Activated T-cell treated with anti-CD3 and anti-CD28 coated beads for 48 hours (primary cell): Measurements from ENCODE around the gene NGLY1.

Experiments used
- DNase-seq: peaks from one replicate; pipeline ENCODE4 v3.0.0-alpha.2; 2020; ENCODE audit warnings: low read depth

Gene NGLY1

DNA sequence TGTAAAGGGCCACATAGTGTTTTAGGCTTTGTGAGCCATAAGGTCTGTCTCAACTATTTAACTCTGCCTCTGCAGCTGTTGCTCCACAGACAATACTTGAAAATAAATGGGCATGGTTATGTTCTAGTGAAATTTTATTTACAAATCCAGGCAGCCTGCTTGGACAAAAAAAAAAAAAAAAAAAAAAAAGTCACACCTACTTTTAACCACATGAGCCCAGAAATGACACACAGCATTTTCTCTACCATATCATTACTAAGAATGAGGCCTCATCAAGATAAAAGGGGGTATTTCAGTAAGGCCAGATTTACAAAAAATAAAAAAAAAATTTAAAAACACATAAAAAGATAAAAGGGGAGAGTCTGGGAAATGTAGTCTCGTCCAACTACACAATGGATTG lies 1.7 kb upstream of the NGLY1 start:
- no peak for DNase-seq

- no peak for DNase-seq
These were observed 644 bp upstream of the NGLY1 start for GRCh38 chr3:25783661-25784512.

GRCh38 chr3:25782636-25782937 lies 656 bp downstream of the NGLY1 start:
- no peak for DNase-seq

DNA sequence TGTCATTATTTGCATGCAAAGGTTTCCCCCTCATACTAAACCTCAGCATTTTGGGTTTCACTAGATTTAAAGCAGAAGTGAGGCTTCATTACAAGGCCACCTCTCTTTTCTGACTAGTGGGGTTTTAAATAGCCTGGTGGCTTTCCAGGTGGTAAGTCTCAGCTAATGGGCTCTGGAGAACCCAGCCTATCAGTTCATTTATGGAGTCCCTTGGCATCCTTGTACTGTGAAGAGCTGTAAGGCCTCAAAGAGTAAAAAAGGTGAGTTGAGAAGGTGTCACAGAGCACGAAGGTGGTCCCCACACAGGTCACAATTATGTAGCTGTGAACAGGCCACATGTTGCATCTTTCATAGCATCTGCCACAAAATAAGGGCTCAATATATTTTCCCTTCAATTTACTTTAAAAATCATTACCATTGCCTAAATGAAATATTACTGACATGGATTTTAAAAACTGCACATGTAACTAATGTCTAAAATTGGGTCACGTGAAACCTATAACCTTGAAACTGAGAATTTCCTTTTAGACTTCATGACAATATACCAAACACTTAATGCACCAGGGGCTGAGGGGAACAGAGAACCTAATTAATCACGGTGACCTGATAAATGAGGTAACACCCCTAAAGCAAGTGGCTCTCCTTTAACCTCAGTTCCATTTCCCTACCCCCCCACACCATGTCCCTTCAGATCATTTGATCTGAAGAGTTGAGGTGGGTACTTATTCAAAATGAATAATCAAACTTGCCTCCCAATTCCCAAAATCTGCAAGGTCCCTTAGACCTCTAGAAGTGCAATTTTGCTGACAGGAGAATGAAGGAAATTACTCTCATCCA lies 1.3 kb downstream of the NGLY1 start:
- DNase-seq = no peak

- no peak for DNase-seq
These were observed 2.0 kb downstream of the NGLY1 start for GRCh38 chr3:25781145-25781757.

DNA sequence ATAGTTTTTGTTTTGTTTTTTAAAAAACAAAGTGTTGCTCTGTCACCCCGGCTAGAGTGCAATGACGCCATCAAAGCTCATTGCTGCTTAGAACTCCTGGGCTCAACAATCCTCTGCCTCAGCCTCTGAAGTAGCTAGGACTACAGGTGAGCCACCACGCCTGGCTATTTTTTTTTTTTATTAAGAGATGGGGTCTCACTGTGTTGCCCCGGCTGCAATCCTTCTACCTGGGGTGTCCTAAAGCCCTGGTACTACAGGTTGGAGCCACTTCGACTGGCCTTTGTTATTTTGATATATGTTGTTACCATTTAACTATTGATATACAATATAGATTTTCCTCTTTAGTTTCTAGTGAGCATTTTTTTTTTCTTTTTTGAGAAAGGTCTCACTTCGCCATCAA lies 2.6 kb downstream of the NGLY1 start:
- no peak for DNase-seq

DNA sequence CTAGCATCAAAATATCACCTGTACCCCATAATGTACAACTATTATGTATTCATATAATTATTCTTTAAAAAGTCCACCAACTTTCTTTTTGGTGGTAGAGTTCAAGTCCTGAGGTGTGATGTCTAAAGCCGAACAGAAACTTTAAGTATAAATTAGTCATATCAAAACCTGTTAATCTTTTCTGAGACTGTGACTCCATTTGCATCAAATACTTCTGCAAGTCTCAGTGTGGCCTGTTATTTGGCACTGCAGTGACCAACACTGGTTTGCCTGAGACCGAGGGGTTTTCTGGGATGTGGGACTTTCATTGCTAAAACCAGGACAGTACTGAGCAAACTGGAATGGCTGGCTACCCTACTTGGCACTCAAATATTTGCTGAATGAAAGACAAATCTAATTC lies 7.3 kb downstream of the NGLY1 start:
- no peak for DNase-seq

DNA sequence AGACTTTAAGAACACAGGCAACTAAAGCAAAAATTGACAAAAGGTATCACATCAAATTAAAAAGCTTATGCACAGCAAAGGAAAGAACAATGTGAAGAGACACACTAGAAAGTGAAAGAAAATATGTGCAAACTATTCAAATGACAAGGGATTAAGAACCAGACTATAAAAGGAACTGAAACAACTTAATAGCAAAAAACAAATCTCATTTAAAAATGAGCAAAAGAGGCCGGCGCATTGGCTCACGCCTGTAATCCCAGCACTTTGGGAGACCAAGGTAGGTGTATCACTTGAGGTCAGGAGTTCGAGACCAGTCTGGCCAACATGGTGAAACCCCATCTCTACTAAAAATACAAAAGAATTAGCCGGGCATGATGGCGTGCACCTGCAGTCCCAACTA lies 14.4 kb downstream of the NGLY1 start:
- DNase-seq = no peak

- no peak for DNase-seq
These were observed 31.5 kb downstream of the NGLY1 start for GRCh38 chr3:25751725-25752124.

DNA sequence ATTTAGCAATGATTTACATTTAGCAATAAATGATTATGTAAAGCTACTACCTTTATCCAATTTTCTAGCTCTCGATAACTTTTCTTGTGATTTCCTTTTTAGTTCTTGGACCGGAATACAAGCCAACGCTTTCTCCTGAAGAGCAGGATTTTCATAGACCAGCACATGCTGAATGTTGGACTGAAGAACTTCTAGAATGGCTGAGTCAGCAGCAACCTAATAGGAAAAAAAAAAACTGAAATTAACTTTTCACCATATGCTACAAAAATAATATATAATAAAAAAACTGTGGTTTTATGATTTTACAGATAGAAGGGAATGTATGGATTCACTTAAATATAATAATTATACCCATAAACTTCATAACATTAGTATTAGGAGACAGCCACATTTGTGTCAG lies 32.2 kb downstream of the NGLY1 start:
- DNase-seq = no peak

- no peak for DNase-seq
These were observed 34.1 kb downstream of the NGLY1 start for GRCh38 chr3:25749031-25749581.

- no peak for DNase-seq
These were observed 35.1 kb downstream of the NGLY1 start for GRCh38 chr3:25748189-25748588.

GRCh38 chr3:25747033-25747432 lies 36.2 kb downstream of the NGLY1 start:
- DNase-seq = no peak

GRCh38 chr3:25744470-25744869 lies 38.8 kb downstream of the NGLY1 start:
- DNase-seq = no peak

DNA sequence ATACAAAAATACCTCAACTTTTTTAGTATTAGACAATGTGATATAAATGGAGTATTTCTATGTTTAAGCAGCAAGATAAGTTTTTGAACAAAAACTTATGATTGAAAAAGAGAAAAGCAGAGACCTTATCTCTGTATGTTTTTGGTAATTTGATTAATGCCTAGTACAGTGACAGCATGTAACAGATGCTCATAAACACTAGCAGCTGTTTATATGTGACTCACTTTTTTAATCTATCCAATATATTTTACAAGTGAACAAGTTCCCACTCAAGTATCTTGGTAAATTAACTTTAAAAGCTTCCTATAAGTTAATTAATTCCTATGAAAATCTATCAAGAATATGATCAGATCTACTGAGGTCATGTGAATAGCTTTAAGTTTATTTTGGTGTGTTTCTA lies 55.1 kb downstream of the NGLY1 start:
- DNase-seq = no peak

DNA sequence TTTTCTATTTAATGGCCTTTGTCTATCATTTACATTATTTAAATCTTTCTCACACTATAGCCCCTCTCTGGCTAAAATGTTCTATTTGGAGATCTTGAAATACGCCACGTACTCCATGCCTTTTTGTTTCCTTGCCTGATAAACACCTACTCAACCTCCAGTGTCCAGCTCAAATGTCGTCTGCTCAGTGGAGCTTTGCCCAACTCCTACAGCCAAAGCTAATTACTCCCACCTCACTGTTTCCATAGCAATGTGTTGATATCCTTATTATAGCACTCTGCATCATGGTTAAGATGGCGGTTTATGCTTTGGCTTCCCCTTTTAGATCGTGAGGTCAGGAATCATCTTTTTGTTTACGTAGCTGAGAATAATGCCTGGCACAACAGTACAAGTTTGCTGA lies 55.9 kb downstream of the NGLY1 start:
- no peak for DNase-seq

DNA sequence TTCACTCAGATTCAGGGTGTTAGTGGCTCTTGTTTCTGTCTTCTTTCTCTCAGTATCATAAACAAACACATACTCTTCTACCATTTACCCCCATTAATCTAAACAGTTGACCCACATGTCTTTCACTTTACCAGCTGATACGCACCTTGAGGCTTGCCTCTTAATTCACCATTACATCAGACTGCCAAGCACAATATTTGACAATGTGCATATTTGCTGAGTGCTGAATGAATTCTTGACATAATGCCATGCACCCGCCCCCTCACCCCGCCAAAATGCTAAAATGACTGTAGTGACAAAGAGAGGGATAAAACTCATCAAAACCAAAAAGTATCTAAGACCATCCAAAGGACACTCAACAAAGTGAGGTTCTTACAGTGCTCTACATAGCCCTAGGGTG lies 57.4 kb downstream of the NGLY1 start:
- DNase-seq = no peak

- no peak for DNase-seq
These were observed 58.1 kb downstream of the NGLY1 start for GRCh38 chr3:25724948-25725645.

GRCh38 chr3:25723802-25724201 lies 59.4 kb downstream of the NGLY1 start:
- no peak for DNase-seq

DNA sequence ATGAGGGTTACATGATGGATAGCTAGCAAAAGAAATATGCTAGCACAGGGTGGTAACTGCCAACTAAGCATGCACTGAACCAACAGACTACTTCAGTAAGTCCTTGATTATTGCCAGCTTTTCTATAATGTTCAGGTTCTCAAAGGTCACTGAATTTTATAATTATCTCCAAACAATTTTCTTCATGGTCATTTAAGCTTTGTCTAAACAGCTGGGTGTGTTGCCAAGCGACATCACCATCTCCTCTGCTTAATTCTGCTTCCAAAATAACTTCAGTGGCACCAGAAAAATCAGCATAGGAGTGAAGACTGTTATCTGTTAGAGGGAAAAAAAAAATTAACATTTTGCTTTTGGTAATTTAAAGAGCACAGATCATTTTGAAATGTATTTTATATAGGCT lies 63.9 kb downstream of the NGLY1 start:
- no peak for DNase-seq

DNA sequence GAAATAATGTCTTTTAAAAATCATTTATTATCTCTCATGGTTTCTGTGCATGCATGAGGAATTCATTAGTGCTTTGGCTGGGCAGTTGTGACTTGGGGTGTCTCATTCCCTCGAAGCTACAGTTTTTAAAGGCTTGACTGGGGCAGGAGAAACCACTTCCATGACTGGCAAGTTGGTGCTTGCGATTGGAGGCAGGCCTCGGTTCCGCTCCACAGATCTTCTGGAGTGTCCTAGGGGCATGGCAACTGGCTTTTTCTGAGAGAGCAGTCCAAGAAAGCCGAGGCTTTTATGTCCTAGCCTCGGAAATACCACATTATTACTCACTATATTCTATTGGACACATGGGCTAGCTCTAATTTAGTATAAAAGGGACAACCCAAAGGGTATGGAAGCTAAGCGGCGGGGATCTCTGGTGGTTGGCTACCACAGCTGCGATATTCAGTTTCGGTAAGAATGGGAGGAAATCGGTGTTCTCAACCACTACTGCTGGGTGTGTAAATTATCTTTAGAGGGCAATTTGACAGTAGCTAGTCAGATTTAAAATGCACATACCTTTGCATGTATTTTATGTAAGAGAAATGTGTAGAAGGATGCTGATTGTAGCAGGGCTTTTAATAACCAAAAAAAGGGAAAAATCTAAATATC lies 69.8 kb downstream of the NGLY1 start:
- no peak for DNase-seq

GRCh38 chr3:25711090-25711489 lies 72.2 kb downstream of the NGLY1 start:
- no peak for DNase-seq
